Measurements from ENCODE around the gene LSR.

Gene LSR

GRCh38 chr19:35247526-35248309 lies 1.1 kb upstream of the LSR start (continued):
- TF ChIP-seq ZNF280C (tag by site-specific recombination; IDR thresholded peaks at IDR 0.05) (no peak), ZNF837 (tag by site-specific recombination; IDR thresholded peaks at IDR 0.05) (no peak), ZNF404 (tag by site-specific recombination; IDR thresholded peaks at IDR 0.05) (no peak), KLF7 (tag by site-specific recombination; IDR thresholded peaks at IDR 0.05; ENCODE audit: borderline replicate concordance) (no peak), IKZF3 (tag by site-specific recombination; IDR thresholded peaks at IDR 0.05) (peak; percentile 97), ZNF354C (tag by site-specific recombination; IDR thresholded peaks at IDR 0.05; ENCODE audit: borderline replicate concordance, low read depth) (no peak), ZNF174 (tag by site-specific recombination; IDR thresholded peaks at IDR 0.05) (peak; percentile 97), ZNF704 (tag by site-specific recombination; IDR thresholded peaks at IDR 0.05) (no peak), ZNF391 (tag by site-specific recombination; IDR thresholded peaks at IDR 0.05; ENCODE audit: borderline replicate concordance, low read depth) (0 out of 2 replicates have a peak, but pooled peaks have one; percentile 33), ZNF266 (tag by site-specific recombination; IDR thresholded peaks at IDR 0.05; ENCODE audit: low read depth) (peak; percentile 71; the same call in 1 of the 2 replicates), ZNF660 (tag by site-specific recombination; IDR thresholded peaks at IDR 0.05) (peak; percentile 91), ZNF623 (tag by site-specific recombination; IDR thresholded peaks at IDR 0.05) (0 out of 2 replicates have a peak, but pooled peaks have one; percentile 16), ZNF692 (tag by site-specific recombination; IDR thresholded peaks at IDR 0.05) (peak; percentile 93), ZNF133 (tag by site-specific recombination; IDR thresholded peaks at IDR 0.05) (no peak), INSM2 (tag by site-specific recombination; IDR thresholded peaks at IDR 0.05) (no peak; the same call in 1 of the 2 replicates), ZBTB48 (tag by site-specific recombination; IDR thresholded peaks at IDR 0.05) (peak; percentile 98), ZNF791 (tag by site-specific recombination; IDR thresholded peaks at IDR 0.05) (no peak), ZNF146 (tag by site-specific recombination; IDR thresholded peaks at IDR 0.05) (no peak), ZNF549 (tag by site-specific recombination; IDR thresholded peaks at IDR 0.05) (no peak), ZNF707 (tag by site-specific recombination; IDR thresholded peaks at IDR 0.05) (no peak), ZNF311 (tag by site-specific recombination; IDR thresholded peaks at IDR 0.05; ENCODE audit: borderline replicate concordance) (no peak), ZBTB11 (tag by site-specific recombination; conservative IDR thresholded peaks at IDR 0.05; ENCODE audit: low read depth) (no peak), CTCF (tag by site-specific recombination; IDR thresholded peaks at IDR 0.05) (peak; percentile 95), ZNF10 (tag by site-specific recombination; IDR thresholded peaks at IDR 0.05) (peak; percentile 31), ATF2 (tag by site-specific recombination; IDR thresholded peaks at IDR 0.05; ENCODE audit: low read depth) (0 out of 2 replicates have a peak, but pooled peaks have one; percentile 2), ZNF335 (tag by site-specific recombination; conservative IDR thresholded peaks at IDR 0.05) (no peak)
